GM15510 (cell line): ENCODE measurements around the gene CLASP1.

Experiments used
- POLR2A ChIP-seq: IDR thresholded peaks from 3 replicates; pipeline ENCODE4 v1.6.1; 2011; ENCODE audit warnings: borderline replicate concordance; ENCODE audit not compliant: insufficient read length; ENCODE audit errors: extremely low read depth

The CLASP1 gene

GRCh38 chr2:121388371-121388770, 260.9 kb downstream of the CLASP1 start:
- TF ChIP-seq POLR2A, result no peak

- no peak for TF ChIP-seq POLR2A
Observed at GRCh38 chr2:121387591-121388325, 261.5 kb downstream of the CLASP1 start.

- no peak for TF ChIP-seq POLR2A
Observed at GRCh38 chr2:121386707-121387106, 262.6 kb downstream of the CLASP1 start.

GRCh38 chr2:121386102-121386501, 263.2 kb downstream of the CLASP1 start:
- TF ChIP-seq POLR2A, result no peak

- no peak for TF ChIP-seq POLR2A
Observed at GRCh38 chr2:121382744-121383143, 266.5 kb downstream of the CLASP1 start.

GRCh38 chr2:121377646-121378045, 271.6 kb downstream of the CLASP1 start:
- no peak for TF ChIP-seq POLR2A

- no peak for TF ChIP-seq POLR2A
Observed at GRCh38 chr2:121376535-121377250, 272.6 kb downstream of the CLASP1 start.

GRCh38 chr2:121375621-121376159, 273.6 kb downstream of the CLASP1 start:
- no peak for TF ChIP-seq POLR2A

GRCh38 chr2:121372721-121373353, 276.4 kb downstream of the CLASP1 start:
- TF ChIP-seq POLR2A, result no peak

- no peak for TF ChIP-seq POLR2A
Observed at GRCh38 chr2:121372082-121372481, 277.2 kb downstream of the CLASP1 start.

- TF ChIP-seq POLR2A, result no peak
Observed at GRCh38 chr2:121368836-121369235, 280.4 kb downstream of the CLASP1 start.

GRCh38 chr2:121368155-121368554, 281.1 kb downstream of the CLASP1 start:
- no peak for TF ChIP-seq POLR2A

GRCh38 chr2:121367246-121367900, 281.9 kb downstream of the CLASP1 start:
- TF ChIP-seq POLR2A, result no peak

- TF ChIP-seq POLR2A, result no peak
Observed at GRCh38 chr2:121366040-121366439, 283.2 kb downstream of the CLASP1 start.

- TF ChIP-seq POLR2A, result no peak
Observed at GRCh38 chr2:121365061-121365460, 284.2 kb downstream of the CLASP1 start.
